ENCODE data around the gene ZNFX1.
"Not testable (repeated sequence)": the region's sequence is repeated elsewhere in the genome, so short reads cannot be mapped to it uniquely, and the experiment has no call there.

The ZNFX1 gene

GRCh38 chr20:49278036-49278817, at the start of gene ZNFX1:
Gene ZNFX1, minus strand, starts transcription at chr20:49278057. Its CDS starts 2,218 bp downstream, at chr20:49275839.
- Mint-ChIP-seq H3K9me3 (peaks cover 32% of the 10 kb centered on the region), H3K4me1 (ENCODE audit: low read depth) (peaks cover 47% of the 10 kb centered on the region), H3K27me3 (ENCODE audit: low read depth) (no peaks in the 10 kb centered on the region), H3K36me3 (ENCODE audit: low read depth) (peaks cover 77% of the 10 kb centered on the region), H3K27ac (peak within 1 kb of the TSS; percentile 95), H3K4me3 (peak within 1 kb of the TSS; percentile 99)
- peak; percentile 98 for DNase-seq (ENCODE audit: low spot score)

GRCh38 chr20:49326026-49326425, 48.2 kb upstream of the ZNFX1 start:
- Mint-ChIP-seq H3K27ac (no peak overlapping the region), H3K36me3 (ENCODE audit: low read depth) (no peaks in the 10 kb centered on the region), H3K4me3 (no peak overlapping the region), H3K9me3 (no peaks in the 10 kb centered on the region), H3K27me3 (ENCODE audit: low read depth) (peaks cover 44% of the 10 kb centered on the region), H3K4me1 (ENCODE audit: low read depth) (peaks cover 21% of the 10 kb centered on the region)
- no peak for DNase-seq (ENCODE audit: low spot score)

GRCh38 chr20:49324306-49324705, 46.4 kb upstream of the ZNFX1 start:
- no peak for DNase-seq (ENCODE audit: low spot score)
- Mint-ChIP-seq H3K4me3 (no peak overlapping the region), H3K27me3 (ENCODE audit: low read depth) (peaks cover 48% of the 10 kb centered on the region), H3K9me3 (no peaks in the 10 kb centered on the region), H3K27ac (peak overlapping the region; percentile 4), H3K36me3 (ENCODE audit: low read depth) (no peaks in the 10 kb centered on the region), H3K4me1 (ENCODE audit: low read depth) (peaks cover 21% of the 10 kb centered on the region)

GRCh38 chr20:49323622-49324238, 45.9 kb upstream of the ZNFX1 start:
- DNase-seq (ENCODE audit: low spot score): peak; percentile 18
- no peak overlapping the region for H3K4me3 Mint-ChIP-seq
- H3K9me3 Mint-ChIP-seq: no peaks in the 10 kb centered on the region
- H3K4me1 Mint-ChIP-seq (ENCODE audit: low read depth): peaks cover 25% of the 10 kb centered on the region
- peaks cover 49% of the 10 kb centered on the region for H3K27me3 Mint-ChIP-seq (ENCODE audit: low read depth)
- no peaks in the 10 kb centered on the region for H3K36me3 Mint-ChIP-seq (ENCODE audit: low read depth)
- H3K27ac Mint-ChIP-seq: peak overlapping the region; percentile 72

GRCh38 chr20:49320460-49320859, 42.6 kb upstream of the ZNFX1 start:
- no peak overlapping the region for H3K27ac Mint-ChIP-seq
- no peaks in the 10 kb centered on the region for H3K9me3 Mint-ChIP-seq
- DNase-seq (ENCODE audit: low spot score): no peak
- no peak overlapping the region for H3K4me3 Mint-ChIP-seq
- H3K4me1 Mint-ChIP-seq (ENCODE audit: low read depth): peaks cover 24% of the 10 kb centered on the region
- H3K27me3 Mint-ChIP-seq (ENCODE audit: low read depth): peaks cover 67% of the 10 kb centered on the region
- H3K36me3 Mint-ChIP-seq (ENCODE audit: low read depth): no peaks in the 10 kb centered on the region

GRCh38 chr20:49319208-49319809, 41.5 kb upstream of the ZNFX1 start:
- Mint-ChIP-seq H3K4me1 (ENCODE audit: low read depth) (peaks cover 17% of the 10 kb centered on the region), H3K36me3 (ENCODE audit: low read depth) (no peaks in the 10 kb centered on the region), H3K27ac (no peak overlapping the region), H3K9me3 (no peaks in the 10 kb centered on the region), H3K27me3 (ENCODE audit: low read depth) (peaks cover 69% of the 10 kb centered on the region), H3K4me3 (peak overlapping the region; percentile 84)
- DNase-seq (ENCODE audit: low spot score): no peak

- Mint-ChIP-seq H3K9me3 (no peaks in the 10 kb centered on the region), H3K27ac (no peak overlapping the region)
These were observed 40.8 kb upstream of the ZNFX1 start for GRCh38 chr20:49318430-49319207.

GRCh38 chr20:49318091-49318429, 40.2 kb upstream of the ZNFX1 start:
- H3K9me3 Mint-ChIP-seq: no peaks in the 10 kb centered on the region
- no peak overlapping the region for H3K27ac Mint-ChIP-seq
- peaks cover 73% of the 10 kb centered on the region for H3K27me3 Mint-ChIP-seq (ENCODE audit: low read depth)
- peaks cover 9% of the 10 kb centered on the region for H3K4me1 Mint-ChIP-seq (ENCODE audit: low read depth)
- no peaks in the 10 kb centered on the region for H3K36me3 Mint-ChIP-seq (ENCODE audit: low read depth)
- H3K4me3 Mint-ChIP-seq: peak overlapping the region; percentile 49
- DNase-seq (ENCODE audit: low spot score): no peak

More at GRCh38 chr20:49318430-49319207, 40.8 kb upstream of the ZNFX1 start:
- Mint-ChIP-seq H3K27me3 (ENCODE audit: low read depth) (peaks cover 71% of the 10 kb centered on the region), H3K4me3 (peak overlapping the region; percentile 84), H3K36me3 (ENCODE audit: low read depth) (no peaks in the 10 kb centered on the region), H3K4me1 (ENCODE audit: low read depth) (peaks cover 12% of the 10 kb centered on the region)
- DNase-seq (ENCODE audit: low spot score): no peak

- H3K4me3 Mint-ChIP-seq: no peak overlapping the region
These were observed 38.8 kb upstream of the ZNFX1 start for GRCh38 chr20:49316704-49317103.

GRCh38 chr20:49315580-49315979, 37.7 kb upstream of the ZNFX1 start:
- no peak for DNase-seq (ENCODE audit: low spot score)
- peaks cover 6% of the 10 kb centered on the region for H3K9me3 Mint-ChIP-seq
- no peak overlapping the region for H3K27ac Mint-ChIP-seq
- no peak overlapping the region for H3K4me3 Mint-ChIP-seq
- H3K36me3 Mint-ChIP-seq (ENCODE audit: low read depth): no peaks in the 10 kb centered on the region
- H3K4me1 Mint-ChIP-seq (ENCODE audit: low read depth): peaks cover 8% of the 10 kb centered on the region
- H3K27me3 Mint-ChIP-seq (ENCODE audit: low read depth): peaks cover 62% of the 10 kb centered on the region

More at GRCh38 chr20:49316704-49317103, 38.8 kb upstream of the ZNFX1 start:
- H3K4me1 Mint-ChIP-seq (ENCODE audit: low read depth): peaks cover 6% of the 10 kb centered on the region
- no peak for DNase-seq (ENCODE audit: low spot score)
- no peaks in the 10 kb centered on the region for H3K36me3 Mint-ChIP-seq (ENCODE audit: low read depth)
- H3K9me3 Mint-ChIP-seq: no peaks in the 10 kb centered on the region
- H3K27ac Mint-ChIP-seq: no peak overlapping the region
- H3K27me3 Mint-ChIP-seq (ENCODE audit: low read depth): peaks cover 70% of the 10 kb centered on the region

- not testable (repeated sequence) for H3K4me1 Mint-ChIP-seq (ENCODE audit: low read depth); DNase-seq (ENCODE audit: low spot score); H3K27ac Mint-ChIP-seq; H3K36me3 Mint-ChIP-seq (ENCODE audit: low read depth); H3K4me3 Mint-ChIP-seq
- Mint-ChIP-seq H3K27me3 (ENCODE audit: low read depth) (peaks cover 48% of the 10 kb centered on the region), H3K9me3 (peaks cover 12% of the 10 kb centered on the region)
These were observed 36.2 kb upstream of the ZNFX1 start for GRCh38 chr20:49314052-49314451.

GRCh38 chr20:49313283-49313682, 35.4 kb upstream of the ZNFX1 start:
- Mint-ChIP-seq H3K9me3 (peaks cover 12% of the 10 kb centered on the region), H3K4me3 (no peak overlapping the region), H3K4me1 (ENCODE audit: low read depth) (peaks cover 2% of the 10 kb centered on the region), H3K36me3 (ENCODE audit: low read depth) (no peaks in the 10 kb centered on the region), H3K27ac (no peak overlapping the region), H3K27me3 (ENCODE audit: low read depth) (peaks cover 41% of the 10 kb centered on the region)
- DNase-seq (ENCODE audit: low spot score): no peak

- H3K4me3 Mint-ChIP-seq: no peak overlapping the region
- H3K27me3 Mint-ChIP-seq (ENCODE audit: low read depth): peaks cover 36% of the 10 kb centered on the region
- peaks cover 12% of the 10 kb centered on the region for H3K9me3 Mint-ChIP-seq
- H3K36me3 Mint-ChIP-seq (ENCODE audit: low read depth): no peaks in the 10 kb centered on the region
- no peak for DNase-seq (ENCODE audit: low spot score)
- no peak overlapping the region for H3K27ac Mint-ChIP-seq
- peaks cover 2% of the 10 kb centered on the region for H3K4me1 Mint-ChIP-seq (ENCODE audit: low read depth)
These were observed 34.8 kb upstream of the ZNFX1 start for GRCh38 chr20:49312661-49313060.

GRCh38 chr20:49310705-49311104, 32.8 kb upstream of the ZNFX1 start:
- Mint-ChIP-seq H3K4me1 (ENCODE audit: low read depth) (peaks cover 2% of the 10 kb centered on the region), H3K4me3 (no peak overlapping the region), H3K9me3 (peaks cover 12% of the 10 kb centered on the region), H3K27me3 (ENCODE audit: low read depth) (peaks cover 17% of the 10 kb centered on the region), H3K36me3 (ENCODE audit: low read depth) (no peaks in the 10 kb centered on the region), H3K27ac (no peak overlapping the region)
- DNase-seq (ENCODE audit: low spot score): no peak

All from T-helper 2 cell treated with Interferon-gamma antibody and Interleukin-4, amounts not matched to agents 5 μg/mL and 100 μg/mL, for 36 hours (primary cell).